ENCODE measurements around the gene WASL.

DNA sequence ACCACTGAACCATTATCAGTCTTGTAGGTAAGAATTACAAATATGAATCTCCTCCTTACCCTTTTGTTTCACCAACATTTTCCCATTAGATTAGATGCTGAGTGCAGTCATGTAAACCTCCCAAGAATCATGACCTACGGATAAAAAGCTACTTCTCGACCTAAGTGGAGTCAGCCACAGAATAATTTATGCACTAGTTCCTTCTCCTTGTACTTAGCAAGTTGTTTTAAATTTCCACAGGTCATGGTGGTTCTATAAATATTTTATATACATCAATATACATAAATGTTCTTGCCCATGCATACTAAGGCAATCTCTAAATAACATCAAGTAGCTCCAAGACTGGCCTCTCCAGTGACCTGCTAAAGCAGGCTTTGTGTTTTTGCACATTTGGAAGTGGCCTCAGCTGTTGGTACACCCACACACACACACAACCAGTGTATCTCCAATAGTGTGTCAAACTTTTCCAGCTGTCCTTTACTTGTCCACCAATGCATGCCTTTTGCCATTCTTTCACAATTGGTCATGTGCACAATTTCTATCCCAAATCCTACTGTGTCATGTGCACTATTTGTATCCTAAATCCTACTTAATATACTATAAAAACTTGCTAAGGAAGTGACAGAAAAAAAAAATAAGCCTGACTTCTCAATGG lies 71.6 kb downstream of the WASL start:
- TF ChIP-seq POLR2AphosphoS5 (IDR thresholded peaks at IDR 0.05) = no peak
- no peak for TF ChIP-seq POLR2A (IDR thresholded peaks at IDR 0.05)
- TF ChIP-seq, protein P1, sequence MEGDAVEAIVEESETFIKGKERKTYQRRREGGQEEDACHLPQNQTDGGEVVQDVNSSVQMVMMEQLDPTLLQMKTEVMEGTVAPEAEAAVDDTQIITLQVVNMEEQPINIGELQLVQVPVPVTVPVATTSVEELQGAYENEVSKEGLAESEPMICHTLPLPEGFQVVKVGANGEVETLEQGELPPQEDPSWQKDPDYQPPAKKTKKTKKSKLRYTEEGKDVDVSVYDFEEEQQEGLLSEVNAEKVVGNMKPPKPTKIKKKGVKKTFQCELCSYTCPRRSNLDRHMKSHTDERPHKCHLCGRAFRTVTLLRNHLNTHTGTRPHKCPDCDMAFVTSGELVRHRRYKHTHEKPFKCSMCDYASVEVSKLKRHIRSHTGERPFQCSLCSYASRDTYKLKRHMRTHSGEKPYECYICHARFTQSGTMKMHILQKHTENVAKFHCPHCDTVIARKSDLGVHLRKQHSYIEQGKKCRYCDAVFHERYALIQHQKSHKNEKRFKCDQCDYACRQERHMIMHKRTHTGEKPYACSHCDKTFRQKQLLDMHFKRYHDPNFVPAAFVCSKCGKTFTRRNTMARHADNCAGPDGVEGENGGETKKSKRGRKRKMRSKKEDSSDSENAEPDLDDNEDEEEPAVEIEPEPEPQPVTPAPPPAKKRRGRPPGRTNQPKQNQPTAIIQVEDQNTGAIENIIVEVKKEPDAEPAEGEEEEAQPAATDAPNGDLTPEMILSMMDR (IDR thresholded peaks at IDR 0.05) = no peak
